NCI-H1436 treated with DMSO at 0.1 percent for 48 hours (cell line): ENCODE measurements around the gene USP19.

Experiments used
- DNase-seq: peaks from one replicate; lab custom pipeline; 2025; lab: John Stamatoyannopoulos, UW

Gene USP19

GRCh38 chr3:49120438-49121131 is at the start of gene USP19:
TSS of gene USP19 (minus strand) at chr3:49120823. CDS start at chr3:49119145, 1,678 bp downstream.
- no peak for DNase-seq

DNA sequence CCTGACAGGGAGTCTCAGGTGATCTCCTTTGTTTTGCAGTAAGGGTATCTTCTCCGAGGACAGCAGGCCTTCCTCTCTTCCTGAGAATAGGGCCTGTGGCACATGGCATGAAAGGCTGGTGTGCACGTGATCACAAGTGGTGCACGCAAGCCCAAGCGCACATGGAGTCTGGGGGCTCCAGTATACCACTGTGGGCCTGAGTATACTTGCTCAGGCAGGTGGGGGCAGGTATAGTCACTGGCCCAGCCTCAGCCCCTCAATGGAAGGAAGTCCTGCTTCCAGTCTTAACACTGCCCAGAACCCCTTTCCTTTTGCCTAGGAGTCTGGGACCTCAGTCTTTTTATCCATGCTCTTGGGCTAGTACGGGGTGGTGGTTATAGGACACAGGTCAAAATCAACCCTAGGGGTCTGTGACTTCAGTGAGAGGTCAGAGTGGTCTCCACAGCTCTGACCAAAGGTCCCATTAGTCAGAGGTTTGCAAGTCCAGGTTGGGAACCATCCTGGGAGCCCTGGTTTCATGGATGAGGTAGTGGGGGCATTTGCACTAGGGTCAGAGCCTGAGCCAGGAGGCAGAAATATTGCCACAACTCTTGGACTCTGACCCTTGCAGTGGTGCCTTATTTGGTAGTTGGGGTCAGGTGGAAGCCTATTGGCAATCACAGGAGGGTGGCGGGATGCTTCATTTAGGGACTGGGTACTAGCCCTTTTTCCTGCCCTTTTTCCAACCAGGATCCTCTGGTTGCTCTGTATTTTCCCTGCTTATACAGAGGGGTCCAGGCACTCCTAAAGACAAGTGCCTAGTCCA is 46.3 kb upstream of the USP19 start:
- DNase-seq = no peak

DNA sequence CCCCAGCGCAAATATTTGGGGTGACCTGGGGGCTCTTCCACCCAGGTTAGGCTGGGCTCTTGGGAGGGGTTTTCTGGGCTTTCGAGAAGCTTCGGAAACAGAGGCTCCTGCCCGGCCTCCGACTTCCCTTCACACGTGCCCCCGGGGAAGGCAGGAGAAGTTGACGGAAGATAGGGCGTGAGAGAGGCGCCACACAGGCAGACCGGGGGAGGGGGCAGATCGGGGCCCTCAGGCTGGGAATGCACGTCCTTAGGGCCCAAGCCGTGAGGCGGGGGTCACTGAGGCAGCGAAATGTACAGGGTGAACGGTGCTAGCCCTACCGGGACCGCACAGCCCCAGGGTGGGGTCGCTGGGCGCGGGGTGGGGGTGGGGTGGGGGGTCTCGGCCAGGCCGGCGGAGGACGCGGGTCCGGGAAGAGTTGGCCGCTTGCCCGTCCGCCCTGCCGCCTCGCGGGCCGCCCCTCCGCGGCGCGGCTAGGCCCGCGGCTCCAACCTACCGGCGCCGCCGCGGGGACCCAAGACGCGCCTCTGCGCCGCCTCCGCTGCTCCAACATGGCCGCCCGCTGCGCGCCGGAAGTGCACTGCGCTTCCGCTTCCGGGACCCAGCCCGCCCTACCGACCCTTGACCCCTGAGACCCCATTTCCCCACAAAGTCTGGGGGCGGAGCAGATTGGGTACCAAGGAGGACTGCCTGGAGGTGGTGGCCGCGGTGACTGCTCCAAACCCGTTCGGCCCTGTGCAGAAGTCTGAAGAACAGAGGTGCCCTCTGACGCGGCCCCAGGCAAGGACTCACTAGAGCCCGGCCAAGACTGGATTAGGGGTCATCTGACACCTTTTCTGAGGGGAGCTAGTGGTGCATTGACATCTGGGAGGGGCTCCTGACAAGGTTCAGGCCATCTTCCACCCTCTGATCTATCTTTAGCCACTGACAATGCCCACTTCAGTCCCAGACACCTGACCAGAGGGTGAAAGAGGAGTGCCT is 45.4 kb upstream of the USP19 start, which contains the start of gene CCDC71:
Gene CCDC71, minus strand, starts transcription at position 561 of the 981 bp plus-strand sequence. CDS start 2,123 bp downstream, outside the sequence.
- DNase-seq = no peak

GRCh38 chr3:49164983-49165720 is 44.5 kb upstream of the USP19 start:
- DNase-seq = no peak

DNA sequence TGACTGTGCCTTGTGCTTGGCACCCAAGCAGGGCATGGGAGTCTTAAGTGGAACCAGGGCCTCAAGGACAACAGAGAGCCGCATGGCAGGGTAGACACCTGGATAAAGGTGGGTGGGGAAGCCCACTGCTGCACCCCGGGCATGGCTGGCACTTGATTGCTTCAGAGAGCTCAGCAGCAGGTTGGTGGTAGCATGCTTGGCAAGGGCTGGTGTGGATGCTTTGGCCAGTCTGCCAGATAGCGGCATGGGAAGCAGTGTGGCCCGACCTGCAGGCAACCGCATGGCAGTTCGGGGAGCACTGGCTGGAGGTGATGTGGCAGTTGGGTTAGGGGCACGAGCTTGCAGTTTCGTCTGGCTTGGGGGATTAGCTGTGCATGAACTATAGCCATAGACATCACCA is 43.0 kb upstream of the USP19 start:
- no peak for DNase-seq

- no peak for DNase-seq
Measured at GRCh38 chr3:49162751-49163419, 42.3 kb upstream of the USP19 start.

GRCh38 chr3:49161808-49162530 is 41.3 kb upstream of the USP19 start:
- no peak for DNase-seq

GRCh38 chr3:49161197-49161596 is 40.6 kb upstream of the USP19 start:
- DNase-seq = no peak

- DNase-seq = no peak
Measured at GRCh38 chr3:49158792-49159191, 38.2 kb upstream of the USP19 start.

DNA sequence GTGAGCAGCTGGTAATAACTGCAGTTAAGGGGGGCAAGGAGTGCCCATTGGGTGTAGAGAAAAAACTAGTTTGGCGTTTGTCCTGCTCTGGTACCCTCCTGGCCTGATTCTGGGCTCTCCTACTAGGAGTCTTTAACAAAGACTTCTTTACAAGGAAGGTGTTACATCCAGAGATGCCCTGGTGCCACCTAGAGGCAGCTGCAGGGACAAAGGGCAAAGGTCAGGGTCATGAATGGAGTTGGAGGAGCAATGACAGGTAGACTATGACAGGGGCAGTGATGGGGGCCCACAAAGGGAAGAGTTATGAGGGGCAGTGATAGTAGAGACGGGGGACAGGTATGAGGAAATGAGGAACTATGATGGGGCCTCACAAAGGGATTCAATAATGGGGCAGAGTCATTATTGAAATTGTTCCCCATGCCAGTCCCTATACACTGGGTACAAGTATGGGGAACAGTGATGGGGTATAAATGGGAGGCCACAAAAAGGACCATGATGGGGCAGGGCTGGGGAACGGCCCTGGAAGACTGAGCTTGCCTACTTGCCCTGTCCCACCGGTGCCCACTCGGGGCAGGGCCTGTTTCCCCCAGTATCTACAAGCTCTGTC is 37.6 kb upstream of the USP19 start:
- no peak for DNase-seq

DNA sequence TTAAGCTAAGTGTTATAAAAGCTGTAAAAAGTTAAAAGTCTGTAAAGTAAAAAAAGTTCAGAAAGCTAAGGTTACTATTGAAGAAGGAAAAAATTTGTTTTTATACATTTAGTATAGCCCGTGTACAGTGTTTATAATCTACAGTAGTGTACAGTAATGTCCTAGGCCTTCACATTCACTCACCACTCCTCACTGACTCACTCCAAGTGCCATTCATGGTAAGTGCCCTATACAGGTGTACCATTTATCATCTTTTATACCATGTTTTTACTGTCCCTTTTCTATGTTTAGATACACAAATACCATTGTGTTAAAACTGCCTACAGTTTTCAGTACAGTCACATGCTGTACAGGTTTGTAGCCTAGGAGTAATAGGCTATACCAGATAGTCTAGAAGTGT is 36.7 kb upstream of the USP19 start:
- DNase-seq = no peak

DNA sequence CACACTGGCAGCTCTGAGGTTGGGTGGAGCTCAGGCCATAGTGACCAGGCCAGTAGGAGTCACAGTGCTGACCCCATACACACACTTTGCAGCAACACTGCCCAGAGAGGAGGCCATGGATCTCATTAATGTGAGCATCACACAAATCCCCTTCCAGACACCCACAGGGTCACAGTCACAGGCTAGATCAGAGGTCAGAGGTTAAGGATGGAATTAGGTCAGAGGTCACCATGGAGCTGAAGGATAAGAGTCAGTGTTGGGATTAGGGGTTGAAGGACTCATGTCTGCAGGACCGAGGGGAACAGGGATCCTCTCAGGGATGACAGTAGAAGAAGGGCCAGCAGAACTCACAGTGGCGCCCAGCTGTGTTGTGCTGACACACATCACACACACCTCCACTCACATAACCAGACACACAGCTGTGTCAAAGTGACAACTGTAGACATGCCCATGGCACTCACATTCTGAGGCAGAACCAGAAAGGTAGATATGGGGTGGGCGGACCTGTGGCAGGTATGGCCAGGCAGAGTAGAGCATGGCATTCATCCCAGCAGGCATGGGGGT is 32.8 kb upstream of the USP19 start:
- no peak for DNase-seq

GRCh38 chr3:49151610-49152009 is 31.0 kb upstream of the USP19 start:
- no peak for DNase-seq

DNA sequence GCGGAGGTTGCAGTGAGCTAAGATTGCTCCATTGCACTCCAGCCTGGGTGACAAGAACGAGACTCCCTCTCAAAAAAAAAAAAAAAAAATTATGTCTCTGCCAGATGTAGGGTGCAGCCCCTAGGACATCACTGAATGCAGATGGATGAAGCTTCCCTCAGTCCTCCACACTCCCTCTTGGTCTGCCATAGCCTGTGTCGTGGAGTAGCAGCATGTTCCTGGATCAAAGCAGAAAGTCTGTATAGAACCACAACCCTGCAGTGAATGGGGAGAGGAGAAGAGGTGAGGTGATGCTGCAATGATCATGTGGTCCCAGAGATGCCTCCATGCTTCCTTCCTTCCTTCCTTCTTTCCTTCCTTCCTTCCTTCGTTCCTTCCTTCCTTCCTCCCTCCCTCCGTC is 27.5 kb upstream of the USP19 start:
- DNase-seq = no peak

DNA sequence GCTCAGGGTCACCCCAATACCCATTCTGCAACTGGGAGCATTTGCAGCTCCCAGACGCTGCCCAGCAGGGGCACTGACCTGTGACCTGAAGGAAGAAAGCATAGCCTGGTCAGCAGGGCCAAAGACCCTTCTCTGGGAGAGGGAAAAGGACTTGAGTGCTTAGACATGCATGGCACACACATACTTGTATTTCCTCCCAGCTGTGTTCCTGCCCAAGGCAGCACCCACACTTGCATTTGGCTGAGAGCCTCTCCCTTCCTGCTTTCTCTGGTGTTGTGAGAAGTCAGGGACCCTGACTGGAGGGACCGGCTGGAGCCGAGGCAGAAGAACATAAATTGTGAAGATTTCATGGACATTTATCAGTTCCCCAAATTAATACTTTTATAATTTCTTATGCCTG is 19.5 kb upstream of the USP19 start:
- DNase-seq = no peak

GRCh38 chr3:49135499-49135898 is 14.9 kb upstream of the USP19 start:
- DNase-seq = no peak

GRCh38 chr3:49134471-49135265 is 14.0 kb upstream of the USP19 start:
- DNase-seq = no peak

GRCh38 chr3:49133226-49133951 is 12.8 kb upstream of the USP19 start:
- no peak for DNase-seq
